Endometrium (tissue), 2 donors: Measurements from ENCODE around the gene PLEKHG4B.

Experiments
- FAIRE-seq: peaks from 2 replicates; lab custom pipeline; 2012; peaks lifted over from hg19 to GRCh38; lab: Jason Lieb, UNC
- donor health status: control.
- donor health status: control.

The PLEKHG4B gene

GRCh38 chr5:137741-138140 lies 45.8 kb downstream of the PLEKHG4B start:
- FAIRE-seq, result no peak

GRCh38 chr5:138936-139335 lies 47.0 kb downstream of the PLEKHG4B start:
- FAIRE-seq, result no peak

DNA sequence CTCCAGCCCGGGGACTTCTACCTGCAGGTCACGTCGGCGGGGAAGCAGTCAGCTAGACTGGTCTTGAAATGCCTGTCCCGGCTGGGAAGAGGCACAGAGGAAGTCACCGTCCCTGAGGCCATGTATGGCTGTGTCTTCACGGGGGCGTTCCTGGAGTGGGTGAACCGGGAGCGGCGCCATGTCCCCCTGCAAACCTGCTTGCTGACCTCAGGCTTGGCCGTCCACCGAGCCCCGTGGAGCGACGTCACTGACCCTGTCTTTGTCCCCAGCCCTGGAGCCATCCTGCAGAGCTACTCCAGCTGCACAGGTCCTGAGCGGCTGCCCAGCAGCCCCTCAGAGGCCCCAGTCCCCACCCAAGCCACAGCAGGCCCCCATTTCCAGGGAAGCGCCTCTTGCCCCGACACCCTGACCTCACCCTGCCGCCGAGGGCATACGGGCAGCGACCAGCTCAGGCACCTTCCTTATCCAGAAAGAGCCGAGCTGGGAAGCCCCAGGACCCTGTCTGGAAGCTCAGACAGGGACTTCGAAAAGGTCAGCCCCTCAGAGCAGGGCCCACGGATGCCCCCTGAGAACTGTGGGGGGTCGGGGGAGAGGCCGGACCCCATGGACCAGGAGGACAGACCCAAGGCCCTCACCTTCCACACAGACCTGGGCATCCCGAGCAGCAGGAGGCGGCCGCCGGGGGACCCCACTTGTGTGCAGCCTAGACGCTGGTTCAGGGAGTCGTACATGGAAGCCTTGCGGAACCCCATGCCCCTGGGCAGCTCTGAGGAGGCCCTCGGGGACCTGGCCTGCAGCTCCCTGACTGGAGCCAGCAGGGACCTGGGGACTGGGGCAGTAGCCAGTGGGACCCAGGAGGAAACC lies 47.8 kb downstream of the PLEKHG4B start:
- no peak for FAIRE-seq

DNA sequence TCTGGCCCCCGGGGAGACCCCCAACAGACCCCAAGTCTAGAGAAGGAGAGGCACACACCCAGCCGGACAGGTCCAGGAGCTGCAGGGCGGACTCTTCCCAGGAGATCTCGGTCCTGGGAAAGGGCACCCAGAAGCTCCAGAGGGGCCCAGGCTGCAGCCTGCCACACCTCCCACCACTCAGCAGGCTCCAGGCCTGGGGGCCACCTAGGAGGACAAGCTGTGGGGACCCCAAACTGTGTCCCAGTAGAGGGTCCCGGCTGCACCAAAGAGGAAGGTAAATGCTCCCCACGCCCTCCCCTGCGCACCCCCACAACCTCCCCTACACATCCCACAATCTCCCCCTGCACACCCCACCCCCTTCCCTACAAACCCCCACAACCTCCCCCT lies 48.5 kb downstream of the PLEKHG4B start:
- no peak for FAIRE-seq

- FAIRE-seq, result no peak
Observed at GRCh38 chr5:141211-141610, 49.2 kb downstream of the PLEKHG4B start.

GRCh38 chr5:141761-142160 lies 49.8 kb downstream of the PLEKHG4B start:
- no peak for FAIRE-seq

GRCh38 chr5:142246-142810 lies 50.4 kb downstream of the PLEKHG4B start:
- FAIRE-seq, result no peak

DNA sequence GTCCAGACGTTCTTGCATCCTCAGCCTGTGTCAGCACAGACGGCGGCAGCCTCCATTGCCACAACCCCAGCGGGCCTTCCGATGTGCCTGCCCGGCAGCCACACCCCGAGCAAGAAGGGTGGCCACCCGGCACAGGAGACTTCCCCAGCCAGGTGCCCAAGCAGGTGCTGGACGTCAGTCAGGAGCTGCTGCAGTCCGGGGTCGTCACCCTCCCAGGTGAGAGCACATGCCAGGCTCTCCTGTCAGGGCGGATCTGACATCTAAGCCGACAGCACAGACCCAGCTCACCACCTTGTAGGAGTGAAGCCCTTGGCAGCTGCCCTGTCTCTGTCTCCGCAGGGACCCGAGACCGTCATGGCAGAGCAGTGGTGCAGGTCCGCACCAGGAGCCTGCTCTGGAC lies 51.1 kb downstream of the PLEKHG4B start:
- no peak for FAIRE-seq

DNA sequence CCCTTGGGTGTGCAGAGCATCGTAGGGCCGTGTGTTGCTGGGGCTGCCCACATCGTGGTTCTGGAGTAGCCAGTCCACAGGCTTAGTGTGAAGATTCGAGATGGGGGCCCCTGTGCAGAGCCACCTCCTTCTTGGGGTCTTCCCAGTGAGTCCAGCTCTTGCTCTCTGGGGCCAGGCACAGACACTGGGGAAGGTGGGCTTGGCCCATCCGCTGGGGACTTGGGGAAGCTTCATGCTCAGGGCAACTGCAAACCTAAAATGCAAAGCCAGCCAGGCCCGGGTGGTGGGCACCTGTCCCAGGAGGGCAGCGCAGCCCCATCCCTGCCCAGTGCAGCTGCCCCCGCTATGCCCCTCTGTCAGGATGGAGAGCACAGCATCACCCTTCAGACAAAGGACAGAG lies 53.0 kb downstream of the PLEKHG4B start:
- FAIRE-seq, result no peak

GRCh38 chr5:145585-146323 lies 53.8 kb downstream of the PLEKHG4B start:
- no peak for FAIRE-seq

DNA sequence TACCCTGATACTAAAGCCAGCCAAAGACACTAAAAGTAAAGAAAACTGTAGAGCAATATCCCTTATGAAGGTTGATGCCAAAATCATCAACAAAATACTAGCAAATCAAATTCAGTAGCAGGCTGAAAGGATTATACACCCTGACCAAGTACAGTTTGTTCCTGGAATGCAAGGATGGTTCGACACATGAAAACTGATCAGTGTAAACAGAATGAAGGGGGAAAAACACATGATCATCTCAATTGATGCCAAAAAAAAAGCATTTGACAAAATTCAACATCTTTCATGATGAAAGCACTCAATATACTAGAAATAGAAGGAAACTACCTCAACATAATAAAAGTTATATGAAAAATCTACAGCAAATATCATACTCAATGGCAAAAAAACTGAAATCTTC lies 55.8 kb downstream of the PLEKHG4B start:
- no peak for FAIRE-seq

- FAIRE-seq, result no peak
Observed at GRCh38 chr5:149745-150485, 57.9 kb downstream of the PLEKHG4B start.

DNA sequence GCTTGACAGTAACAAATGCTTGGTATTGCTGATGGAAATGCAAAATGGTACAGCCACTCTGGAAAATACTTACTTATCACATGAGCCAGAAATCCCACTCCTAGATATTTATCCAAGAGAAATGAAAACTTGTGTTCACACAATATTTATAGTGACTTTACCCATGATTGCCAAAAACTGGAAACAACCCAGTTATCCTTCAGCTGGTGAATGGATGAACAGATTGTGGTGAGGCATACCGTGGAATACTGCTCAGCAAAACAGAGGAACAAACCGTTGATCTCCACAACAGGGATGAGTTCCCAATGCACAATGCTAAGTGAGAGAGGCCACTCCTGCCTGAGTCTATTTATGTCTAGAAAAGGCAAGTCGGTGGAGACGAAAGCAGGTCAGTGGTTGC lies 58.8 kb downstream of the PLEKHG4B start:
- no peak for FAIRE-seq

DNA sequence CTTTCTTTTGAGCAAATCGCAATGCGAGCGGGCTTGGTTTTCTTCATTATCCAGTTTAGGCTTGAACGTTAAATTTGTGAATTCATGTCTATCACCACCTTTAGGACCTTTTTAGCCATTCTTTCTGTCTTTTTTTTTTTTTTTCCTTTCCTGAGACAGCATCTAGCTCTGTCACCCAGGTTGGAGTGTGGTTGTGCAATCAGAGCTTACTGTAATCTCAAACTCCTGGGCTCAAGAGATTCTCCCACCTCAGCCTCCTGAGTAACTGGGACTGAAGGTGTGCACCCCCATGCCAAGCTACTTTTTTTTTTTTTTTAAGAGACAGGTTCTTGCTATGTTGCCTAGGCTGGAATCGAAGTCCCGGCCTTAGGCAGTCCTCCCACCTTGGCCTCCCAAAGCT lies 60.1 kb downstream of the PLEKHG4B start:
- no peak for FAIRE-seq

GRCh38 chr5:153256-153655 lies 61.3 kb downstream of the PLEKHG4B start:
- no peak for FAIRE-seq

DNA sequence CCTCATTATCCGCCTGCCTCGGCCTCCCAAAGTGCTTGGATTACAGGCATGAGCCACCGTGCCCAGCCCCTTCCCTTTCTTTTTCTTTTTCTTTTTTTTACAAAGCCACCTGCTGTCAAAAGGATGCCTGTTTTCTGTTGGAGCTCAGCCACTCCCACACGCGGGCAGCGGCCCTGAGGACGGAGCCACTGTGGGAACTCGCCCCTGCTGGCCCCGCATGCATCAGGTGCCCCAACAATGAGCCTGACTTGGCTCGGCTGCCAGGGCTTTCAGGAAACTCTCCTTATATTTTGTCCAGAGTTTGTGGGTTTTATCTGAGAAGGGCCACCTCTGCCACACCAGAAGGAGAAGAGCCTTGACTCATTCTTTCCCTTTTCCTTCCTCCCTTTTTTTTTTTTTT lies 62.3 kb downstream of the PLEKHG4B start:
- no peak for FAIRE-seq

DNA sequence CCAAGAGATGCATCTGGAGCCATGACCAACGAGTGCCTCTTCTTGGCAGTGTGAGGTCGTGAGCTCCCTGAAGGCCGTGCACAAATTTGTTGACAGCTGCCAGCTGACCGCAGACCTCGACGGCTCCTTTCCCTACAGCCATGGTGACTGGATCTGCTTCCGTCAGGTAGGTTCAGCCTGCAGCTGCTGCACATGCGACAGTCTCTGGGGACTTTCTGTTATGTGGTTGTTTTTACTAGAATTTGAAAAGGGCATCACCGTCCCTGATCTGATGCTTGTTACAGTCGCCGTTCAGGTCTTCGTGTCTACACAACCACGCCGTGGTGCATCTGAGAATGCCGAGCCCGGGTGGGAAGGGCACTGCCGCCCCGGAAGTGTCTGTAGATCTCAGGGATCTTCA lies 62.9 kb downstream of the PLEKHG4B start:
- FAIRE-seq, result no peak

DNA sequence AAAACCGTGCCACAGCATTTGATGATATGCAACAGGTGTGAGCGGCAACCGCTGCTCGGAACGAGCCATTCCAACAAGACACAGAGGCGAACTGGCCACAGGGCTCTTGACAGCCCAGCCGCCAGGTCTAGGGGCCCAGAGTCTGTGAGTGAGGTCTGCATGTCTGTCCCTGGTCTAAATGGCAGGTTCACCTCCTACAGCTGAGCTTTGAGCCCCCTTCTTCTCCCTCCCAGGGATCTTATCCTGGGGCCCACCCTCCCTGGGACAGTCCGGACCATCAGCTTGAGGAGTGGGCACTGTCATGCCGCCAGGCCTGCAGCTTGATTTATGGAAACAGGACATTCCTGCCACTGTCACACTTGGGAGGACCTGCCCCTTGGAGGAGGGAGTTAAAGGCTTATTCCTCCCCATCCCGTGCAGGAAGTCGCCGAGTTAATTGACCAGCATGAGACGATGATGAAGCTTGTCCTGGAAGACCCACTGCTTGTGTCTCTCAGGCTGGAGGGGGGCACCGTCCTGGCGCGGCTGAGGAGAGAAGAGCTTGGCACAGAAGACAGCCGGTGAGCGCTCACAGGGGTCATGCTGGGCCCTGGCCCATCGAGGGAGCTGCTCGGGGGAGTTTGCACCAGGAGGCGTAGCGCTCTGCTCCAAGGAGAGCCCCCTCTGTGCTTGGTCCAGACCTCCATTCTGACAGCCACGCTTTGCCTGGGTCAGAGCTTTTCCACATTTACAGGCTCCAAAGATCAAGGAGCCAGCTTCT lies 63.9 kb downstream of the PLEKHG4B start:
- no peak for FAIRE-seq

GRCh38 chr5:156411-157072 lies 64.6 kb downstream of the PLEKHG4B start:
- FAIRE-seq, result no peak

- FAIRE-seq, result no peak
Observed at GRCh38 chr5:157126-157715, 65.3 kb downstream of the PLEKHG4B start.

- FAIRE-seq, result no peak
Observed at GRCh38 chr5:157801-158200, 65.8 kb downstream of the PLEKHG4B start.
